Stomach smooth muscle (tissue), 2 donors: ENCODE measurements around the gene PLXNA4.

Experiments
- H3K27ac ChIP-seq: one replicate; pipeline ENCODE4 v1.7.0; 2013; ENCODE audit warnings: mild to moderate bottlenecking, low read length, inconsistent platforms
- H3K27me3 ChIP-seq, 2 donors: one replicate each; pipeline ENCODE4 v1.7.0; 2013; ENCODE audit warnings: low read length in 2 of 2; ENCODE audit not compliant: insufficient read depth in 2 of 2, control insufficient read depth in 1 of 2
- H3K36me3 ChIP-seq, 2 donors: one replicate each; pipeline ENCODE4 v1.7.0; 2013; ENCODE audit warnings: low read length in 2 of 2; ENCODE audit not compliant: control insufficient read depth in 2 of 2, insufficient read depth in 2 of 2
- H3K4me1 ChIP-seq: one replicate; pipeline ENCODE4 v1.7.0; 2013; ENCODE audit warnings: low read length; ENCODE audit not compliant: control insufficient read depth, insufficient read depth
- H3K4me3 ChIP-seq, 2 donors: one replicate each; pipeline ENCODE4 v1.7.0; 2013; ENCODE audit warnings: low read length in 2 of 2
- H3K9ac ChIP-seq, 2 donors: one replicate each; pipeline ENCODE4 v1.7.0; 2013; ENCODE audit warnings: low read length in 2 of 2, mild to moderate bottlenecking in 1 of 2
- H3K9me3 ChIP-seq, 2 donors: one replicate each; pipeline ENCODE4 v1.7.0; 2013; ENCODE audit warnings: low read length in 2 of 2; ENCODE audit not compliant: control insufficient read depth in 2 of 2
- donor health status: healthy.
- donor health status: Pancreatic carcinoma.

PLXNA4 gene

GRCh38 chr7:132575982-132576720 is at the start of gene PLXNA4:
PLXNA4 (minus strand) TSS chr7:132576470; CDS start chr7:132508693, 67,777 bp downstream.
- peak within 1 kb of the TSS; percentile 11 to 71 for H3K9ac ChIP-seq
- peaks cover 34% of the 10 kb centered on the region for H3K4me1 ChIP-seq
- peak within 1 kb of the TSS; percentile 24 for H3K27ac ChIP-seq
- peak within 1 kb of the TSS; percentile 52 to 80 for H3K4me3 ChIP-seq
- H3K36me3 ChIP-seq = no peaks in the 10 kb centered on the region
- no peaks in the 10 kb centered on the region for H3K9me3 ChIP-seq
- peaks cover 22 to 27% of the 10 kb centered on the region in 2 donors for H3K27me3 ChIP-seq

- H3K27me3 ChIP-seq = no peaks in the 10 kb centered on the region
- H3K27ac ChIP-seq = no peak overlapping the region
- H3K4me3 ChIP-seq = no peak overlapping the region
- H3K36me3 ChIP-seq = no peaks in the 10 kb centered on the region
- no peak overlapping the region for H3K9ac ChIP-seq
- no peaks in the 10 kb centered on the region for H3K4me1 ChIP-seq
- H3K9me3 ChIP-seq = no peaks in the 10 kb centered on the region
These were observed 49.4 kb upstream of the PLXNA4 start for GRCh38 chr7:132625651-132626050.

GRCh38 chr7:132622081-132622480 is 45.8 kb upstream of the PLXNA4 start:
- no peak overlapping the region for H3K9ac ChIP-seq
- H3K36me3 ChIP-seq = no peaks in the 10 kb centered on the region
- no peaks in the 10 kb centered on the region for H3K4me1 ChIP-seq
- H3K27me3 ChIP-seq = no peaks in the 10 kb centered on the region
- no peaks in the 10 kb centered on the region for H3K9me3 ChIP-seq
- no peak overlapping the region for H3K4me3 ChIP-seq
- no peak overlapping the region for H3K27ac ChIP-seq

- no peaks in the 10 kb centered on the region for H3K4me1 ChIP-seq
- H3K27me3 ChIP-seq = peaks cover 0 to 8% of the 10 kb centered on the region in 2 donors
- no peak overlapping the region for H3K4me3 ChIP-seq
- H3K36me3 ChIP-seq = no peaks in the 10 kb centered on the region
- no peak overlapping the region for H3K9ac ChIP-seq
- no peaks in the 10 kb centered on the region for H3K9me3 ChIP-seq
- no peak overlapping the region for H3K27ac ChIP-seq
These were observed 43.7 kb upstream of the PLXNA4 start for GRCh38 chr7:132619967-132620366.

GRCh38 chr7:132618956-132619305 is 42.7 kb upstream of the PLXNA4 start:
- Histone ChIP-seq H3K4me1 (peaks cover 3% of the 10 kb centered on the region), H3K27me3 (peaks cover 0 to 8% of the 10 kb centered on the region in 2 donors), H3K36me3 (no peaks in the 10 kb centered on the region), H3K27ac (no peak overlapping the region), H3K9me3 (no peaks in the 10 kb centered on the region), H3K4me3 (no peak overlapping the region), H3K9ac (no peak overlapping the region)

GRCh38 chr7:132618271-132618955 is 42.1 kb upstream of the PLXNA4 start:
- no peak overlapping the region for H3K27ac ChIP-seq
- no peak overlapping the region for H3K4me3 ChIP-seq

GRCh38 chr7:132614428-132615318 is 38.4 kb upstream of the PLXNA4 start:
- Histone ChIP-seq H3K27me3 (peaks cover 0 to 10% of the 10 kb centered on the region in 2 donors), H3K9me3 (no peaks in the 10 kb centered on the region), H3K27ac (no peak overlapping the region), H3K9ac (no peak overlapping the region), H3K4me3 (peak overlapping the region; percentile 35 to 55), H3K4me1 (peaks cover 7% of the 10 kb centered on the region), H3K36me3 (no peaks in the 10 kb centered on the region)

More at GRCh38 chr7:132618271-132618955, 42.1 kb upstream of the PLXNA4 start:
- H3K9me3 ChIP-seq = no peaks in the 10 kb centered on the region
- no peak overlapping the region for H3K9ac ChIP-seq
- no peaks in the 10 kb centered on the region for H3K36me3 ChIP-seq
- H3K27me3 ChIP-seq = peaks cover 0 to 8% of the 10 kb centered on the region in 2 donors
- peaks cover 3% of the 10 kb centered on the region for H3K4me1 ChIP-seq

GRCh38 chr7:132613737-132614136 is 37.5 kb upstream of the PLXNA4 start:
- H3K36me3 ChIP-seq = no peaks in the 10 kb centered on the region
- peaks cover 7% of the 10 kb centered on the region for H3K4me1 ChIP-seq
- no peak overlapping the region for H3K4me3 ChIP-seq
- no peak overlapping the region for H3K9ac ChIP-seq
- H3K27me3 ChIP-seq = peaks cover 0 to 10% of the 10 kb centered on the region in 2 donors
- H3K9me3 ChIP-seq = no peaks in the 10 kb centered on the region
- H3K27ac ChIP-seq = no peak overlapping the region

GRCh38 chr7:132610995-132611394 is 34.7 kb upstream of the PLXNA4 start:
- H3K36me3 ChIP-seq = no peaks in the 10 kb centered on the region
- no peak overlapping the region for H3K27ac ChIP-seq
- H3K9me3 ChIP-seq = no peaks in the 10 kb centered on the region
- H3K27me3 ChIP-seq = peaks cover 0 to 6% of the 10 kb centered on the region in 2 donors
- no peak overlapping the region for H3K4me3 ChIP-seq
- H3K4me1 ChIP-seq = peaks cover 7% of the 10 kb centered on the region
- H3K9ac ChIP-seq = no peak overlapping the region

GRCh38 chr7:132609906-132610520 is 33.7 kb upstream of the PLXNA4 start:
- H3K9me3 ChIP-seq = no peaks in the 10 kb centered on the region
- peaks cover 2% of the 10 kb centered on the region in 2 donors for H3K27me3 ChIP-seq
- no peak overlapping the region for H3K27ac ChIP-seq
- H3K4me1 ChIP-seq = peaks cover 7% of the 10 kb centered on the region
- no peak overlapping the region for H3K4me3 ChIP-seq
- no peaks in the 10 kb centered on the region for H3K36me3 ChIP-seq
- H3K9ac ChIP-seq = no peak overlapping the region
